GM23338 (cell line): ENCODE data around the gene POGZ. TPM values are rescaled to one million over a fixed set of nuclear protein-coding genes. Genes with fewer than 3 reads are reported as not detected.

ENCODE experiments used
- ATAC-seq: fragments of 200-7000 bp; cut with Tn5 transposase; 3 replicates; pipeline ENCODE4 v1.9.1; 2020
- DNase-seq: peaks from one replicate; pipeline ENCODE4 v3.0.0-alpha.2; 2015; ENCODE audit warnings: low spot score
- H2AFZ ChIP-seq: fragments of 200-600 bp; sonication (generic); 2 replicates; pipeline ENCODE4 v1.8.0; 2016; ENCODE audit warnings: antibody characterized with exemption, mild to moderate bottlenecking, moderate library complexity
- H3F3A ChIP-seq: fragments of 200-600 bp; sonication (generic); replicated peaks from 2 replicates; pipeline ENCODE4 v1.8.0; 2017; ENCODE audit warnings: antibody characterized with exemption, mixed run types, low read depth
- H3K27ac ChIP-seq: fragments of 200-600 bp; sonication (generic); 2 replicates; pipeline ENCODE4 v1.6.1; 2016; ENCODE audit warnings: low read depth
- H3K27me3 ChIP-seq: fragments of 200-600 bp; sonication (generic); 2 replicates; pipeline ENCODE4 v1.8.0; 2016; ENCODE audit warnings: mild to moderate bottlenecking, mixed run types, moderate library complexity; ENCODE audit not compliant: insufficient read depth
- H3K36me3 ChIP-seq: fragments of 200-600 bp; sonication (generic); 2 replicates; pipeline ENCODE4 v1.8.0; 2016; ENCODE audit warnings: mild to moderate bottlenecking; ENCODE audit not compliant: insufficient read depth
- H3K4me1 ChIP-seq: fragments of 200-600 bp; sonication (generic); 2 replicates; pipeline ENCODE4 v1.8.0; 2016; ENCODE audit warnings: mild to moderate bottlenecking, moderate library complexity; ENCODE audit not compliant: insufficient read depth
- H3K4me2 ChIP-seq: fragments of 200-600 bp; sonication (generic); 2 replicates; pipeline ENCODE4 v1.7.1; 2017; ENCODE audit warnings: mixed run types
- H3K4me3 ChIP-seq: fragments of 200-600 bp; sonication (generic); 2 replicates; pipeline ENCODE4 v1.6.1; 2016; ENCODE audit warnings: mixed run types
- H3K79me2 ChIP-seq: fragments of 200-600 bp; sonication (generic); replicated peaks from 2 replicates; pipeline ENCODE4 v1.8.0; 2017; ENCODE audit warnings: mild to moderate bottlenecking; ENCODE audit not compliant: insufficient read depth
- H3K9me2 ChIP-seq: fragments of 200-600 bp; sonication (generic); 2 replicates; pipeline ENCODE4 v1.8.0; 2017; ENCODE audit not compliant: insufficient read depth
- H4K20me1 ChIP-seq: fragments of 200-600 bp; sonication (generic); replicated peaks from 2 replicates; pipeline ENCODE4 v1.8.0; 2017; ENCODE audit warnings: mild to moderate bottlenecking; ENCODE audit not compliant: insufficient read depth
- H3K27ac Mint-ChIP-seq: 2 replicates; pipeline ENCODE4 v1.8.0; 2020; ENCODE audit warnings: inconsistent platforms, mild to moderate bottlenecking, moderate library complexity, mixed read lengths
- H3K27me3 Mint-ChIP-seq: 3 replicates; pipeline ENCODE4 v1.8.0; 2022; ENCODE audit warnings: low read depth, mild to moderate bottlenecking, moderate library complexity, mixed read lengths, inconsistent platforms; ENCODE audit not compliant: insufficient read depth, poor library complexity
- H3K36me3 Mint-ChIP-seq: 3 replicates; pipeline ENCODE4 v1.8.0; 2021; ENCODE audit warnings: low read depth, mild to moderate bottlenecking, inconsistent platforms, moderate library complexity, mixed read lengths
- H3K4me1 Mint-ChIP-seq: 3 replicates; pipeline ENCODE4 v1.8.0; 2020; ENCODE audit warnings: mild to moderate bottlenecking, inconsistent platforms, mixed read lengths
- H3K4me3 Mint-ChIP-seq: 3 replicates; pipeline ENCODE4 v1.8.0; 2021; ENCODE audit warnings: moderate library complexity, mild to moderate bottlenecking, inconsistent platforms, mixed read lengths
- H3K9me3 Mint-ChIP-seq: 3 replicates; pipeline ENCODE4 v1.8.0; 2020; ENCODE audit warnings: moderate library complexity, mild to moderate bottlenecking, inconsistent platforms, mixed read lengths
- CREB1 ChIP-seq: fragments of 250-450 bp; sonication (Bioruptor Pico); IDR thresholded peaks from 2 replicates; pipeline ENCODE4 v1.5.0; 2020; ENCODE audit warnings: low read depth, mild to moderate bottlenecking, moderate library complexity
- CTCF ChIP-seq, 2 experiments: fragments of 200-600 bp in 1 of 2; sonication (generic) in 1 of 2; conservative IDR thresholded peaks; 2 replicates each; pipeline versions ENCODE4 v1.5.1 to v1.6.1; 2016 to 2017; ENCODE audit warnings: antibody characterized with exemption in 2 of 2, low read depth in 2 of 2, mild to moderate bottlenecking in 2 of 2, moderate library complexity in 1 of 2
- EZH2 ChIP-seq: fragments of 200-600 bp; sonication (generic); IDR thresholded peaks from one replicate; pipeline ENCODE4 v1.8.0; 2017; ENCODE audit warnings: antibody characterized with exemption, mild to moderate bottlenecking, low read depth; ENCODE audit not compliant: unreplicated experiment
- EZH2phosphoT487 ChIP-seq: fragments of 200-600 bp; sonication (generic); IDR thresholded peaks from one replicate; pipeline ENCODE4 v1.8.1; 2018; ENCODE audit warnings: antibody characterized with exemption; ENCODE audit not compliant: unreplicated experiment
- JUNB ChIP-seq: IDR thresholded peaks from one replicate; pipeline ENCODE4 v1.6.1; 2016; ENCODE audit warnings: antibody characterized with exemption; ENCODE audit not compliant: unreplicated experiment
- NANOG ChIP-seq: IDR thresholded peaks from 2 replicates; pipeline ENCODE4 v1.6.1; 2016; ENCODE audit warnings: antibody characterized with exemption, borderline replicate concordance
- POLR2AphosphoS5 ChIP-seq: IDR thresholded peaks from 2 replicates; pipeline ENCODE4 v1.6.1; 2016; ENCODE audit warnings: antibody characterized with exemption, low read depth
- STAT1 ChIP-seq: IDR thresholded peaks from one replicate; pipeline ENCODE4 v1.6.1; 2016; ENCODE audit warnings: antibody characterized with exemption; ENCODE audit not compliant: unreplicated experiment
- ZNF114 ChIP-seq: fragments of 250-450 bp; sonication (Bioruptor Pico); IDR thresholded peaks from 2 replicates; pipeline ENCODE4 v1.5.0; 2020; ENCODE audit warnings: mild to moderate bottlenecking, moderate library complexity
- ZNF331 ChIP-seq: fragments of 250-450 bp; sonication (Bioruptor Pico); IDR thresholded peaks from 2 replicates; pipeline ENCODE4 v1.5.0; 2020; ENCODE audit warnings: low read depth, mild to moderate bottlenecking, moderate library complexity
- polyA plus RNA-seq: library from polyadenylated mRNA; unstranded; fragments of >200 nt; fragmentation: Nextera tagmentation; extraction: Ambion mirVana; gene quantifications from 2 replicates; pipeline ENCODE4 v1.2.1, GENCODE V29; 2016
- total RNA-seq: library from RNA; depleted of rRNA; stranded (reverse); fragments of >200 nt; shearing (Covaris generic); gene quantifications from 2 replicates; pipeline ENCODE4 v1.2.3, GENCODE V29; 2014
- TF ChIP-seq, protein P1 (sequence below): IDR thresholded peaks from 2 replicates; pipeline ENCODE4 v1.6.1; 2016; ENCODE audit warnings: antibody characterized with exemption
- TF ChIP-seq, protein P2 (sequence below): IDR thresholded peaks from one replicate; pipeline ENCODE4 v1.6.1; 2018; ENCODE audit warnings: antibody characterized with exemption; ENCODE audit not compliant: unreplicated experiment

Gene POGZ
- total and polyA plus RNA-seq, 2 experiments from 2014 or later = 47.0 to 72.5 TPM

DNA sequence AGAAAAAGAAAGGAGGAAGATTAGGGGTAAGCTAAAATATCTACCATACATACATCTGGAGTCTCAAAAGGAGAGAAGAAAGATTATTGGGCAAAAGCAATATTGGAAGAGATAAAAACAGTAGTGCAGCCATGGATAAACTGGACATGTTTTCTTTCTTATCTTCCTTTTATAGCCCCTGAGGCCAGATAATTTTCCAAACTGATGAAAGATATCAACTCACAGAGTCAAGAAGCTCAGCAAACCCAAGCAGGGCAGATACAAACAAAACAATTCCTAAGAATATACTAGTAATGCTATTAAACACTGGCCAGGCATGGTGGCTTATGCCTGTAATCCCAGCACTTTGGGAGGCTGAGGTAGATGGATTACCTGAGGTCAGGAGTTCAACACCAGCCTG is 65.7 kb downstream of the POGZ start:
- Histone ChIP-seq H4K20me1 (no peaks in the 10 kb centered on the region), H3K4me1 (no peaks in the 10 kb centered on the region), H2AFZ (no peak overlapping the region), H3K36me3 (no peaks in the 10 kb centered on the region), H3K27ac (no peak overlapping the region), H3K9me2 (no peaks in the 10 kb centered on the region), H3K27me3 (no peaks in the 10 kb centered on the region), H3F3A (no peaks in the 10 kb centered on the region; the same call in 1 of the 2 replicates), H3K4me3 (no peak overlapping the region), H3K4me2 (no peak overlapping the region), H3K79me2 (no peaks in the 10 kb centered on the region)
- Mint-ChIP-seq H3K9me3 (no peaks in the 10 kb centered on the region; the same call in 1 of the 3 replicates), H3K4me1 (no peaks in the 10 kb centered on the region), H3K4me3 (no peak overlapping the region), H3K27me3 (peaks cover 1% of the 10 kb centered on the region), H3K36me3 (no peaks in the 10 kb centered on the region), H3K27ac (no peak overlapping the region)
- no peak for TF ChIP-seq NANOG
- TF ChIP-seq, protein P1, sequence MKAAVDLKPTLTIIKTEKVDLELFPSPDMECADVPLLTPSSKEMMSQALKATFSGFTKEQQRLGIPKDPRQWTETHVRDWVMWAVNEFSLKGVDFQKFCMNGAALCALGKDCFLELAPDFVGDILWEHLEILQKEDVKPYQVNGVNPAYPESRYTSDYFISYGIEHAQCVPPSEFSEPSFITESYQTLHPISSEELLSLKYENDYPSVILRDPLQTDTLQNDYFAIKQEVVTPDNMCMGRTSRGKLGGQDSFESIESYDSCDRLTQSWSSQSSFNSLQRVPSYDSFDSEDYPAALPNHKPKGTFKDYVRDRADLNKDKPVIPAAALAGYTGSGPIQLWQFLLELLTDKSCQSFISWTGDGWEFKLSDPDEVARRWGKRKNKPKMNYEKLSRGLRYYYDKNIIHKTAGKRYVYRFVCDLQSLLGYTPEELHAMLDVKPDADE = no peak
- TF ChIP-seq EZH2 = no peak
- no peak for TF ChIP-seq ZNF114 (CRISPR knock-in tag)
- no peak for TF ChIP-seq JUNB
- no peak for TF ChIP-seq STAT1
- no peak for TF ChIP-seq CTCF (conservative IDR thresholded peaks at IDR 0.05; ENCODE audit: low read depth in 2 of 2)
- TF ChIP-seq CREB1 (CRISPR knock-in tag) = no peak
- no peak for TF ChIP-seq POLR2AphosphoS5
- ATAC-seq = no peak
- no peak for DNase-seq

DNA sequence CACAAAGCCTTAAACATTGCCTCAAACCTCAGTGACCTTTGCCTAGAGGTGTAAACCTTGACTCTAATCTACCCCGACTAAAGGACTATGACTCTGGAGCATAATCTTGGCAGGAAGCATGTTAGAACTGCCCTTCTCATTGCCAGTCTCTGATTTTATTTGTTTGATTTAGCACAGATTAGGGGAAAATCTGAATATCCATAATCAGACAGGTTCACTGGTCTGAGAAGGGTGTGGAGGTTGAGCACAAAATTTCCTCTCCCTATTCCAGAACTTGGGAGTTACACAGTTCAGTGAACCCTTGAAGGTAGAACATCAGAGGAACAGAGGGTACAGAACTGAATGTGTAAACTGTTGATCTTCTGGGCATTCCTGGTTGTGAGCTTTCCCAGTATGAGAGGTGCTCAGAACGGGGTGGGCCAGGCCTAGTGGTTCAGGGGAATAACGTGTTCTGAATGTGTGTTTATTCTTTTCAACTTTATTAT is 68.2 kb downstream of the POGZ start:
- Mint-ChIP-seq H3K27me3 (peaks cover 1% of the 10 kb centered on the region), H3K4me1 (no peaks in the 10 kb centered on the region), H3K9me3 (peaks cover 5% of the 10 kb centered on the region), H3K36me3 (no peaks in the 10 kb centered on the region), H3K4me3 (no peak overlapping the region), H3K27ac (no peak overlapping the region)
- Histone ChIP-seq H2AFZ (no peak overlapping the region), H3K4me2 (no peak overlapping the region), H3K9me2 (no peaks in the 10 kb centered on the region), H3K36me3 (no peaks in the 10 kb centered on the region), H3K4me1 (no peaks in the 10 kb centered on the region), H4K20me1 (no peaks in the 10 kb centered on the region), H3K27me3 (no peaks in the 10 kb centered on the region), H3K4me3 (no peak overlapping the region), H3F3A (no peaks in the 10 kb centered on the region), H3K79me2 (no peaks in the 10 kb centered on the region), H3K27ac (no peak overlapping the region)
- DNase-seq = no peak
- no peak for ATAC-seq
- TF ChIP-seq, protein P1 = no peak
- TF ChIP-seq JUNB (no peak), ZNF331 (CRISPR knock-in tag) (no peak), EZH2 (no peak), EZH2phosphoT487 (no peak), POLR2AphosphoS5 (no peak), CREB1 (CRISPR knock-in tag) (no peak)
- TF ChIP-seq, protein P2, sequence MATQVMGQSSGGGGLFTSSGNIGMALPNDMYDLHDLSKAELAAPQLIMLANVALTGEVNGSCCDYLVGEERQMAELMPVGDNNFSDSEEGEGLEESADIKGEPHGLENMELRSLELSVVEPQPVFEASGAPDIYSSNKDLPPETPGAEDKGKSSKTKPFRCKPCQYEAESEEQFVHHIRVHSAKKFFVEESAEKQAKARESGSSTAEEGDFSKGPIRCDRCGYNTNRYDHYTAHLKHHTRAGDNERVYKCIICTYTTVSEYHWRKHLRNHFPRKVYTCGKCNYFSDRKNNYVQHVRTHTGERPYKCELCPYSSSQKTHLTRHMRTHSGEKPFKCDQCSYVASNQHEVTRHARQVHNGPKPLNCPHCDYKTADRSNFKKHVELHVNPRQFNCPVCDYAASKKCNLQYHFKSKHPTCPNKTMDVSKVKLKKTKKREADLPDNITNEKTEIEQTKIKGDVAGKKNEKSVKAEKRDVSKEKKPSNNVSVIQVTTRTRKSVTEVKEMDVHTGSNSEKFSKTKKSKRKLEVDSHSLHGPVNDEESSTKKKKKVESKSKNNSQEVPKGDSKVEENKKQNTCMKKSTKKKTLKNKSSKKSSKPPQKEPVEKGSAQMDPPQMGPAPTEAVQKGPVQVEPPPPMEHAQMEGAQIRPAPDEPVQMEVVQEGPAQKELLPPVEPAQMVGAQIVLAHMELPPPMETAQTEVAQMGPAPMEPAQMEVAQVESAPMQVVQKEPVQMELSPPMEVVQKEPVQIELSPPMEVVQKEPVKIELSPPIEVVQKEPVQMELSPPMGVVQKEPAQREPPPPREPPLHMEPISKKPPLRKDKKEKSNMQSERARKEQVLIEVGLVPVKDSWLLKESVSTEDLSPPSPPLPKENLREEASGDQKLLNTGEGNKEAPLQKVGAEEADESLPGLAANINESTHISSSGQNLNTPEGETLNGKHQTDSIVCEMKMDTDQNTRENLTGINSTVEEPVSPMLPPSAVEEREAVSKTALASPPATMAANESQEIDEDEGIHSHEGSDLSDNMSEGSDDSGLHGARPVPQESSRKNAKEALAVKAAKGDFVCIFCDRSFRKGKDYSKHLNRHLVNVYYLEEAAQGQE = no peak
